SK-N-SH treated with all-trans-retinoic acid at 6 μM for 48 hours (cell line): Measurements from ENCODE around the gene SCLT1.

ENCODE experiments used
- ATAC-seq: fragments of 200-7000 bp; cut with Tn5 transposase; 3 replicates; pipeline ENCODE4 v1.9.1; 2020; ENCODE audit warnings: mild to moderate bottlenecking, moderate library complexity
- ARNTL ChIP-seq: fragments of 450-650 bp; formaldehyde crosslinking; IDR thresholded peaks from 2 replicates; pipeline ENCODE4 v1.5.0; 2020; ENCODE audit warnings: low read depth, mild to moderate bottlenecking, moderate library complexity, borderline replicate concordance
- BACH2 ChIP-seq: fragments of 250-450 bp; sonication (Bioruptor Pico); IDR thresholded peaks from 2 replicates; pipeline ENCODE4 v1.9.0; 2021; ENCODE audit warnings: mild to moderate bottlenecking, borderline replicate concordance
- CSDC2 ChIP-seq: fragments of 250-450 bp; sonication (Bioruptor Pico); IDR thresholded peaks from 2 replicates; pipeline ENCODE4 v1.5.0; 2020; ENCODE audit warnings: mild to moderate bottlenecking, moderate library complexity
- ESRRG ChIP-seq: fragments of 250-450 bp; sonication (Bioruptor Pico); IDR thresholded peaks from 2 replicates; pipeline ENCODE4 v1.6.1; 2021; ENCODE audit warnings: mild to moderate bottlenecking
- GLIS3 ChIP-seq: fragments of 250-450 bp; sonication (Bioruptor Pico); IDR thresholded peaks from 2 replicates; pipeline ENCODE4 v1.5.0; 2020; ENCODE audit warnings: mild to moderate bottlenecking, moderate library complexity
- ISL1 ChIP-seq: fragments of 250-450 bp; sonication (Bioruptor Pico); IDR thresholded peaks from 2 replicates; pipeline ENCODE4 v2.1.2; 2022; ENCODE audit warnings: mild to moderate bottlenecking, moderate library complexity
- PPARA ChIP-seq: fragments of 250-450 bp; sonication (Bioruptor Pico); IDR thresholded peaks from 2 replicates; pipeline ENCODE4 v1.5.0; 2020; ENCODE audit warnings: mild to moderate bottlenecking, borderline replicate concordance
- RARB ChIP-seq: fragments of 250-450 bp; sonication (Bioruptor Pico); IDR thresholded peaks from 2 replicates; pipeline ENCODE4 v1.8.0; 2021; ENCODE audit warnings: mild to moderate bottlenecking, moderate library complexity
- SNAI2 ChIP-seq: fragments of 250-450 bp; sonication (Bioruptor Pico); IDR thresholded peaks from 2 replicates; pipeline ENCODE4 v1.5.0; 2020; ENCODE audit warnings: mild to moderate bottlenecking, moderate library complexity
- TCF4 ChIP-seq: fragments of 250-450 bp; sonication (Bioruptor Pico); IDR thresholded peaks from 2 replicates; pipeline ENCODE4 v1.8.0; 2021; ENCODE audit warnings: mild to moderate bottlenecking, moderate library complexity, borderline replicate concordance
- ZC3H10 ChIP-seq: fragments of 250-450 bp; sonication (Bioruptor Pico); IDR thresholded peaks from 2 replicates; pipeline ENCODE4 v1.5.1; 2021; ENCODE audit warnings: mild to moderate bottlenecking, moderate library complexity
- ZFP3 ChIP-seq: fragments of 250-450 bp; sonication (Bioruptor Pico); IDR thresholded peaks from 2 replicates; pipeline ENCODE4 v1.5.0; 2020; ENCODE audit warnings: mild to moderate bottlenecking, moderate library complexity
- ZFP30 ChIP-seq: fragments of 450-650 bp; formaldehyde crosslinking; IDR thresholded peaks from 2 replicates; pipeline ENCODE4 v1.5.0; 2022; ENCODE audit warnings: mild to moderate bottlenecking, moderate library complexity
- ZNF565 ChIP-seq: fragments of 450-650 bp; formaldehyde crosslinking; conservative IDR thresholded peaks from 2 replicates; pipeline ENCODE4 v1.5.0; 2020; ENCODE audit warnings: low read depth, mild to moderate bottlenecking, moderate library complexity
- ZNF70 ChIP-seq: fragments of 450-650 bp; formaldehyde crosslinking; IDR thresholded peaks from 2 replicates; pipeline ENCODE4 v1.5.0; 2020; ENCODE audit warnings: mild to moderate bottlenecking, moderate library complexity
- ZNF8 ChIP-seq: fragments of 450-650 bp; formaldehyde crosslinking; IDR thresholded peaks from 2 replicates; pipeline ENCODE4 v1.5.0; 2020; ENCODE audit warnings: mild to moderate bottlenecking, moderate library complexity
- TF ChIP-seq, protein P1 (sequence below): fragments of 250-450 bp; sonication (Bioruptor Pico); IDR thresholded peaks from 2 replicates; pipeline ENCODE4 v1.8.0; 2020; ENCODE audit warnings: mild to moderate bottlenecking, moderate library complexity, borderline replicate concordance
- TF ChIP-seq, protein P2 (sequence below): fragments of 250-450 bp; sonication (Bioruptor Pico); IDR thresholded peaks from 2 replicates; pipeline ENCODE4 v1.8.0; 2021; ENCODE audit warnings: low read depth, mild to moderate bottlenecking, moderate library complexity, borderline replicate concordance
- TF ChIP-seq, protein P3 (sequence below): fragments of 250-450 bp; sonication (Bioruptor Pico); IDR thresholded peaks from 2 replicates; pipeline ENCODE4 v1.5.1; 2020; ENCODE audit warnings: low read depth, mild to moderate bottlenecking, moderate library complexity
- TF ChIP-seq, protein P4 (sequence below): fragments of 250-450 bp; sonication (Bioruptor Pico); IDR thresholded peaks from 2 replicates; pipeline ENCODE4 v1.5.1; 2021; ENCODE audit warnings: mild to moderate bottlenecking, moderate library complexity

The SCLT1 gene

DNA sequence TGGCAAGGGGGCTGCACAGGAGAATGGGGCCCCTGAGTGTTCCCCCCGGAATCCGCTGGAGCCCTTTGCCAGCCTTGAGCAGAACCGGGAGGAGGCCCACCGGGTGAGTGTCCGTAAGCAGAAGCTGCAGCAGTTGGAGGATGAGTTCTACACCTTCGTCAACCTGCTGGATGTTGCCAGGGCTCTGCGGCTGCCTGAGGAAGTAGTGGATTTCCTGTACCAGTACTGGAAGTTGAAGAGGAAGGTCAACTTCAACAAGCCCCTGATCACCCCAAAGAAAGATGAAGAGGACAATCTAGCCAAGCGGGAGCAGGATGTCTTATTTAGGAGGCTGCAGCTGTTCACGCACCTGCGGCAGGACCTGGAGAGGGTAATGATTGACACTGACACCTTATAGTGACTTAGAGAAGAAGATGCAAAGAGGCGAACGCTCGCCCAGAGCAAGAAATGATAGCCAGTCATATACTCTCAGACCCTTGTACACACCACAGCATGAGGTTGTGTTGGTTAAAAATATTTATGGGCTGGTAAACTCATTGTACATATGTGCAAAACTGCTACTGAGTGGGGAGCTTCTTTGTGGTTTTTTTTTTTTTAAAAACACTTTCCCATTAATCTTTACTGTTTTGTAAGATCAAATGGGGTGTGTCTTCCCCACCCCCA, 231.4 kb downstream of the SCLT1 start (continued):
- TF ChIP-seq, protein P1, sequence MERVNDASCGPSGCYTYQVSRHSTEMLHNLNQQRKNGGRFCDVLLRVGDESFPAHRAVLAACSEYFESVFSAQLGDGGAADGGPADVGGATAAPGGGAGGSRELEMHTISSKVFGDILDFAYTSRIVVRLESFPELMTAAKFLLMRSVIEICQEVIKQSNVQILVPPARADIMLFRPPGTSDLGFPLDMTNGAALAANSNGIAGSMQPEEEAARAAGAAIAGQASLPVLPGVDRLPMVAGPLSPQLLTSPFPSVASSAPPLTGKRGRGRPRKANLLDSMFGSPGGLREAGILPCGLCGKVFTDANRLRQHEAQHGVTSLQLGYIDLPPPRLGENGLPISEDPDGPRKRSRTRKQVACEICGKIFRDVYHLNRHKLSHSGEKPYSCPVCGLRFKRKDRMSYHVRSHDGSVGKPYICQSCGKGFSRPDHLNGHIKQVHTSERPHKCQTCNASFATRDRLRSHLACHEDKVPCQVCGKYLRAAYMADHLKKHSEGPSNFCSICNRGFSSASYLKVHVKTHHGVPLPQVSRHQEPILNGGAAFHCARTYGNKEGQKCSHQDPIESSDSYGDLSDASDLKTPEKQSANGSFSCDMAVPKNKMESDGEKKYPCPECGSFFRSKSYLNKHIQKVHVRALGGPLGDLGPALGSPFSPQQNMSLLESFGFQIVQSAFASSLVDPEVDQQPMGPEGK: no peak
- no peak for TF ChIP-seq RARB (CRISPR knock-in tag)
- no peak for TF ChIP-seq ESRRG (CRISPR knock-in tag)
- no peak for TF ChIP-seq ZNF8 (CRISPR knock-in tag)

DNA sequence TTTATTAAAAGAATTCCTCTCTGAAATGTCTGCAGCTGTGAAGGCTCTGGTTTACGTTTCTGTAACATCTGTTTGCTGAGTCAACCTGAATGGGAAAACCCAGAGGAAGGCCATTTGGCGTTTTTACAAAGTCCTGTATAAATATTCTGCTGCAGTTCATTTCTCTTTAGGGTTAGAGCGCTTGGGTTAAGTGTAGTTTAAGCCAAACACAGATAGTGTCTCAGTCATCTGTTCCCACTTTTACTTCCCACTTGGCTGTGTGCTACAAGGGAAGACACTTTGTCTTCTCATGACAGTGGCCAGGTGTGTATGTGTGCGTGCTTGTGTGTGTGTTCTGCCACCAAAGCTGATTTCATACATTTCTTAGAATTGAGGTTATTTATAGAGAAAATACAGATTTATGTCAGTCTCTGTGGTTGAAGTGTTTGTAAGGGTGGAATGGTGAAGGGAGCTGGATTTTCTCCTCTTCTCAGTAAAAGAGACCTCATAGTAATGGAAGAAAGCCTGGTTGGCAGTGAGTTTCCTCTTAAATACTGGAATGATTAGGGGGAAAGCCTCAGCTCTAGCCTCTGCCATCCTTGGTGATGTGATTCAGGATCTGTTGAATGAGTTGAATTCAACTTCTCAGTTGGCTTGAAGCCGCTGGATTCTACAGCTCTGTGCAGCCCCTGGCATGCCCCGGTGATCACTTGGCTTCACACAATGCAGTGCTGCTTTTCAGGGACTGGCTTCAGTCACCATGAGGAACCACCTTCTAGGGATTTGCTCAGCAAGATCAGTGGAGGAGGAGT, 233.3 kb downstream of the SCLT1 start:
- TF ChIP-seq RARB (CRISPR knock-in tag) (no peak), ZC3H10 (CRISPR knock-in tag) (no peak), SNAI2 (no peak)
- TF ChIP-seq, protein P2, sequence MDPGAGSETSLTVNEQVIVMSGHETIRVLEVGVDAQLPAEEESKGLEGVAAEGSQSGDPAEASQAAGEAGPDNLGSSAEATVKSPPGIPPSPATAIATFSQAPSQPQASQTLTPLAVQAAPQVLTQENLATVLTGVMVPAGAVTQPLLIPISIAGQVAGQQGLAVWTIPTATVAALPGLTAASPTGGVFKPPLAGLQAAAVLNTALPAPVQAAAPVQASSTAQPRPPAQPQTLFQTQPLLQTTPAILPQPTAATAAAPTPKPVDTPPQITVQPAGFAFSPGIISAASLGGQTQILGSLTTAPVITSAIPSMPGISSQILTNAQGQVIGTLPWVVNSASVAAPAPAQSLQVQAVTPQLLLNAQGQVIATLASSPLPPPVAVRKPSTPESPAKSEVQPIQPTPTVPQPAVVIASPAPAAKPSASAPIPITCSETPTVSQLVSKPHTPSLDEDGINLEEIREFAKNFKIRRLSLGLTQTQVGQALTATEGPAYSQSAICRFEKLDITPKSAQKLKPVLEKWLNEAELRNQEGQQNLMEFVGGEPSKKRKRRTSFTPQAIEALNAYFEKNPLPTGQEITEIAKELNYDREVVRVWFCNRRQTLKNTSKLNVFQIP (CRISPR knock-in tag): no peak
- ATAC-seq: no peak

DNA sequence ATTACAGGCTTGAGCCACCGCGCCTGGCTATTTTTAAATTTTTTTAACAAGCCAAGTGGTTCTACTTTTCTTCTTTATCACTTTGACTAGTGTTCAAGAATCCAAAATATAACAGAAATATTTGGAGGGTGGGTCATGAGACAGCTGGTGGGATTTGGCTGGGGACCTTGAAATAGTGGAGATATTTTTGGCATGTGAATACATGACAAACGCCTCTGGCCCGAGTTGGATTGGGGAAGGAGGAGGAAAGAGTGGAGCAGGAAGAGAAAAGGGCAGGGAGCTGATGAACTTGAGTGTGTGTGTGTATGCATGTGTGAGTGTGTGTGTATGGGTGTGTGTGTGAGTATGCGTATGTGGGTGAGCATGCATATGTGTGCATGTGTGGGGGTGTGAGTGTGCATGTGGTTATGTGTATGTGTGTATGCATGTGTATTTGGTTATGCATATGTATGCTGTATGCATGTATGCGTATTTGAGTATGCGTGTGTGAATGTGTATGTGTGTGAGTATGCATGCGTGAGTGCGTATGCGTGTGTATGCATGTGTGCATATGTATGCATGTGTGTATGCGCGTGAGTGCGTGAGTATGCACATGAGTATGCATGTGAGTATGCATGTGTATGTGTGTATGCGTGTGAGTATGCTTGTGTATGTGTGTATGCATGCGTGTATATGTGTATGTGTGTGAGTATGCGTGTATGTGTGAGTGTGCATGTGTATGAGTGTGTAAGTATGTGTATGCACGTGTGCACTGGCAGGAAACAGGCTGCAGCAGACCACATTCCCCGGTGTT, 234.3 kb downstream of the SCLT1 start:
- TF ChIP-seq ZNF565: no peak
- no peak for TF ChIP-seq ISL1
- no peak for TF ChIP-seq ZNF70 (CRISPR knock-in tag)
- TF ChIP-seq, protein P3, sequence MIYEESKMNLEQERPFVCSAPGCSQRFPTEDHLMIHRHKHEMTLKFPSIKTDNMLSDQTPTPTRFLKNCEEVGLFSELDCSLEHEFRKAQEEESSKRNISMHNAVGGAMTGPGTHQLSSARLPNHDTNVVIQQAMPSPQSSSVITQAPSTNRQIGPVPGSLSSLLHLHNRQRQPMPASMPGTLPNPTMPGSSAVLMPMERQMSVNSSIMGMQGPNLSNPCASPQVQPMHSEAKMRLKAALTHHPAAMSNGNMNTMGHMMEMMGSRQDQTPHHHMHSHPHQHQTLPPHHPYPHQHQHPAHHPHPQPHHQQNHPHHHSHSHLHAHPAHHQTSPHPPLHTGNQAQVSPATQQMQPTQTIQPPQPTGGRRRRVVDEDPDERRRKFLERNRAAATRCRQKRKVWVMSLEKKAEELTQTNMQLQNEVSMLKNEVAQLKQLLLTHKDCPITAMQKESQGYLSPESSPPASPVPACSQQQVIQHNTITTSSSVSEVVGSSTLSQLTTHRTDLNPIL (CRISPR knock-in tag): no peak
- TF ChIP-seq, protein P1: no peak
- no peak for TF ChIP-seq CSDC2
- no peak for TF ChIP-seq TCF4 (CRISPR knock-in tag)
- TF ChIP-seq, protein P4, sequence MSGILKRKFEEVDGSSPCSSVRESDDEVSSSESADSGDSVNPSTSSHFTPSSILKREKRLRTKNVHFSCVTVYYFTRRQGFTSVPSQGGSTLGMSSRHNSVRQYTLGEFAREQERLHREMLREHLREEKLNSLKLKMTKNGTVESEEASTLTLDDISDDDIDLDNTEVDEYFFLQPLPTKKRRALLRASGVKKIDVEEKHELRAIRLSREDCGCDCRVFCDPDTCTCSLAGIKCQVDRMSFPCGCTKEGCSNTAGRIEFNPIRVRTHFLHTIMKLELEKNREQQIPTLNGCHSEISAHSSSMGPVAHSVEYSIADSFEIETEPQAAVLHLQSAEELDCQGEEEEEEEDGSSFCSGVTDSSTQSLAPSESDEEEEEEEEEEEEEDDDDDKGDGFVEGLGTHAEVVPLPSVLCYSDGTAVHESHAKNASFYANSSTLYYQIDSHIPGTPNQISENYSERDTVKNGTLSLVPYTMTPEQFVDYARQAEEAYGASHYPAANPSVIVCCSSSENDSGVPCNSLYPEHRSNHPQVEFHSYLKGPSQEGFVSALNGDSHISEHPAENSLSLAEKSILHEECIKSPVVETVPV (CRISPR knock-in tag): no peak

DNA sequence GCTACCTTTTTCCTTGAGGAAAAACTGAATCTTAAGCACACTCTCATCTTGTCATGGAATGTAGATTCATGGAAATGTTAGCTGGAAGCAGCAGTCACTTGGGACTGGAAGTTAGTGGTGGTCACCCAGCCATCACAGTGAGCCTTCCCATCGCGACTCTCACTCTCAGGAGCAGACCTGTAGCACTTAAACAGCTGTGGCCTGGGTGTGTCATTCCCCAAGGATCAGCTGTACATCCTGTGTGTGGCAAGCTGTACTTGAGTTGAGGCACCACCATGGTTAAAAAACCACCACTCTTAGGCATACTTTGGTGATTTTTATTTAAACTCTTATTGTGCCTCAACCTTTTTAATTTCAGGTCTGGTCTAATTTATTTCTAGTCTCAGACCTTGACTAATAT, 237.1 kb downstream of the SCLT1 start:
- ATAC-seq: no peak
- TF ChIP-seq SNAI2 (no peak), ARNTL (CRISPR knock-in tag) (no peak), ZFP30 (no peak), CSDC2 (no peak), TCF4 (CRISPR knock-in tag) (no peak), ZFP3 (CRISPR knock-in tag) (no peak), RARB (CRISPR knock-in tag) (no peak), ISL1 (no peak), BACH2 (CRISPR knock-in tag) (no peak), GLIS3 (CRISPR knock-in tag) (no peak), PPARA (CRISPR knock-in tag) (no peak), ZC3H10 (CRISPR knock-in tag) (no peak)
- TF ChIP-seq, protein P3 (CRISPR knock-in tag): no peak
- TF ChIP-seq, protein P4 (CRISPR knock-in tag): no peak

More for the DNA sequence above, 234.3 kb downstream of the SCLT1 start:
- ATAC-seq: no peak
